GM19455 (cell line): Measurements from ENCODE around the gene PRAMEF1.
"Not testable (repeated sequence)": the region's sequence is repeated elsewhere in the genome, so short reads cannot be mapped to it uniquely, and the experiment has no call there.

Experiments
- ATAC-seq: cut with Tn5 transposase; IDR thresholded peaks from one replicate; pipeline ENCODE4 v1.9.1; 2021; ENCODE audit not compliant: unreplicated experiment

PRAMEF1 gene, protein sequence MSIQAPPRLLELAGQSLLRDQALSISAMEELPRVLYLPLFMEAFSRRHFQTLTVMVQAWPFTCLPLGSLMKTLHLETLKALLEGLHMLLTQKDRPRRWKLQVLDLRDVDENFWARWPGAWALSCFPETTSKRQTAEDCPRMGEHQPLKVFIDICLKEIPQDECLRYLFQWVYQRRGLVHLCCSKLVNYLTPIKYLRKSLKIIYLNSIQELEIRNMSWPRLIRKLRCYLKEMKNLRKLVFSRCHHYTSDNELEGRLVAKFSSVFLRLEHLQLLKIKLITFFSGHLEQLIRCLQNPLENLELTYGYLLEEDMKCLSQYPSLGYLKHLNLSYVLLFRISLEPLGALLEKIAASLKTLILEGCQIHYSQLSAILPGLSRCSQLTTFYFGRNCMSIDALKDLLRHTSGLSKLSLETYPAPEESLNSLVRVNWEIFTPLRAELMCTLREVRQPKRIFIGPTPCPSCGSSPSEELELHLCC

GRCh38 chr1:12791097-12791496 lies at the start of gene PRAMEF1:
Gene PRAMEF1 (plus strand): TSS chr1:12791397. CDS start chr1:12793228, 1,831 bp downstream.
- not testable (repeated sequence) for ATAC-seq

DNA sequence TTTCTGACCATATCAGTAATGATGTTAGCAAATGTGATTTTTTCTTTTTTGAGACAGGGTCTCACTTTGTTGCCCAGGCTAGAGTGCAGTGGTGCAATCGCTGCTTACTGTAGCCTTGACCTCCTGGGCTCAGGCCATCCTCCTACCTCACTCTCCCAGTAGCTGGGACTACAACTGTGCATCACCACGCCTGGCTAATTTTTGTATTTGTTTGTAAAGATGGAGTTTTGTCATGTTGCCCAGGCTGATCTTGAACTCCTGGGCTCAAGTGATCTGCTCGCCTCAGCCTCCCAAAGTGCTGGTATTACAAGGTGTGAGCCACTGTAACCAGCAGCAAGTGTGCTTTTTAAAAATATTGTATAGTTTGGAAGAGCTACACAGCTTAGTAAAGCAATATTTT lies 49.3 kb upstream of the PRAMEF1 start:
- ATAC-seq: no peak

GRCh38 chr1:12745126-12745991 lies 45.8 kb upstream of the PRAMEF1 start:
- no peak for ATAC-seq

DNA sequence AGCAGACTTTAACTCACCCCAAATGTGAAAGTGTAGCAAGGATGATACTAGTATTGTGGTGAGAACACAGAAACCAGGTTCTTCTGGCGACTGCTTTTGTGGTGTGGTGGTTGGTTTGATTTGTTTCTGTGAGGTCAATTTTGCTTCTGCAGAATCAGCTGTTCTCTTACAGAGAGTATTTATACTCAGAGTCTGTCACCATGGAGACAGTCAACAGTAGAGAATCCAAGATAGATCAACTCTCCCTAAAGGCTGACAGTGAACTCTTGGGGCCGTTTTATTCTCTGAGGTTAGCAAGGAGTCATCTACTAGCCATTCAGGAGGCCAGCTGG lies 45.2 kb upstream of the PRAMEF1 start, which contains the start of gene CFAP107:
Gene CFAP107 (plus strand): TSS at position 209 of the 332 bp plus-strand sequence. CDS start 231 bp downstream, outside the sequence.
- no peak for ATAC-seq

DNA sequence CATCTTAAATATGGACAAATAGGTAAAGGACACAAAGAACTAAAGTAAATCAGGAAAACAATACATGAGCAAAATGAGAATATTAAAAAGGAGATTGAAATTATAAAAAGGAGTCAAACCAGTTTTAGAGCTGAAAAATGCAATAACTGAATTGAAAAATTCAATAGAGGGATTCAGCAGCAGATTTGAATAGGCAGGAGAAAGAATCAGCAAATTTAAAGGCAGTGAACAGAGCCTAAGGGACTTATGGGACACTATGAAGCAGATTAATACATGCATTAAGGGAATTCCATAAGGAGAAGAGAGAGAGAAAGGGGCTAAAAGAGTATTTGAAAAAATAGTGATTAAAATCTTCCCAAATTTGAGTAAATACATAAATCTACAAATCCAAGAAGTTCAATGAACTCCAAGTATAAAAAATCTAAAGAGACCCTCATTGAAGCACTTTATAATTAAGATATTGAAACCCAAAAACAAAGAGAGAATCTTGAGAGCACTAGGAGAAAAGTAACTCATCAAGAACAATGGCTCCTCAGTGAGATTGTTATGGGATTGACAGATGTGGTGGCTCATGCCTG lies 42.3 kb upstream of the PRAMEF1 start:
- ATAC-seq: no peak

DNA sequence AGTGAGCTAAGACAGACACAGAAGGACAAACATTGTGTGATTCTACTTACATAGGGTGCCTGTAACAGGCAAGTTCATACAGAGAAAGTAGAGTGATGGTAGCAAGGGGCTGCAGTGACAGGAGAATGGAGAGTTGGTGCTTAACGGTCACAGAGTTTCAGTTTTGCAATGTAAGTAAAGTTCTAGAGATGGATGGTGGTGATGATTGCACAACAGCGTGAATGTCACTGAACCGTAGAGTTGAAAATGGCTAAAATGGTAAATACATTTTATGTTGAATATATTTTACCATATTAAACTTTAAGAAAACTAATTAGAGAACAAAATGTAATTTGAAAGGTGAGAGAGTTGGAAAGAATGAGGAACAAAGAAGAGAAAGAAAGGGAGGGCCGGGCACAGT lies 36.5 kb upstream of the PRAMEF1 start:
- no peak for ATAC-seq

DNA sequence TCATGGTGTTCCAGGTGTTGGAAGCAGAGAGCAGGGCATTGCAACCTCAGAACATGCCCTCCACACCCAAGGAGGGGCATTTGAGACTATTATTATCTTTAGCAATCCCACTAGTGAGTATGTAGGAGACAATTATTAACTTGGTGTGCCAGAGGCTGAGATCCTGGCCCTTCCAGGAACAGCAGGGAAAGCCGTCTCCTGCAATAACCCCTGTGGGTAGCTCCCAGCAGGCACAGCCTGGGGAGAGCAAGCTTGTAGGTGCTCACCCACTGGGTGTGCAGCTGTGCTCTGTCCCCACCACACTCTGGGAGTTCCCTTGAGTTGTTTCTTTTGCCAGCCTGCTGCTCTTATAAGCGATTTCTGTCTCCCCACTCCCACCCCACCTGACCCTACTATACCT lies 34.9 kb upstream of the PRAMEF1 start:
- ATAC-seq: no peak

GRCh38 chr1:12756768-12757413 lies 34.3 kb upstream of the PRAMEF1 start:
- ATAC-seq: no peak

GRCh38 chr1:12757836-12758235 lies 33.4 kb upstream of the PRAMEF1 start:
- no peak for ATAC-seq

DNA sequence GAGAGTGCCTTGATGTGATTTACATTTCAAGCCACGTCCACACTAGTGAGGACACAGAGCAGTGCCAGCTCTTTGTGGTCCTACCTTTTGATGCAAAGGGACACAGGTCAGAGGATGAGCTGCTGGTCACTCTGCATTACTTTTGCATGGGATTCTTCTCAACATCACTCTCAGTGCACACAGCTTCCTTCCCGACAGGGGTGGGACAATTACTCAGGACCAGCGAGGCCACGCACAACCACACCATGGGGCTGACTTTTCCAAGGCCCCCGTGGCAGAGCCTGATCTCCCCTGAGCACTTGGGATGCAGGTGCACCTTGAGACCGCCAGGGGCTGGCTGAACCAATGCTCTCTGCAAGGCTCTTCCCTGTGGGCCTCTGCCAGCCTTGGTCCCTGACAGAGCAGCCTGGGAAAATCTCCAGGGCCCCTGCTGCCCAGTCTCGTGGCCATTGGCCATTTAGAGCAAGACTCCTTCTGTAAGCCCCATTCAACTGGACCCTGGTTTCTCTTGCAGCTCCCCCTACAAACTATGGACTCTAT lies 30.9 kb upstream of the PRAMEF1 start:
- ATAC-seq: no peak

DNA sequence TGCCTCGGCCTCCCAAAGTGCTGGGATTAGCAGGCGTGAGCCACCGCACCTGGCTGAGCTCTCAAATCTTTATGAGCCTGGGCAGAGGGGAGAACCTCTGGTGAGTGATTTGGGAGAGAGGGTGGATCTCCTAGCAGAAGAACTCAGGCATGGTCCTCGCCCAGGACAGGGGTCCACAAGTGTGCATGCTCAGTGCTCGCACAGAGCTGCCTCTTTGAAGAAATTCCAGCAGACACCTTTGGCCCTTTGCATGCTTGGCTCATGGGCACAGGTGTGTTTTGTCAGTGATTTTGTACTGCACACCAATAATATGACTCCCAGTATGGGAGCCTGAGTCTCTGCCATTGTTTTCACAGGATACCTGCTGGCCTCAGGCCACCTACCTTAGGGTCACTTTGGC lies 29.4 kb upstream of the PRAMEF1 start:
- no peak for ATAC-seq

DNA sequence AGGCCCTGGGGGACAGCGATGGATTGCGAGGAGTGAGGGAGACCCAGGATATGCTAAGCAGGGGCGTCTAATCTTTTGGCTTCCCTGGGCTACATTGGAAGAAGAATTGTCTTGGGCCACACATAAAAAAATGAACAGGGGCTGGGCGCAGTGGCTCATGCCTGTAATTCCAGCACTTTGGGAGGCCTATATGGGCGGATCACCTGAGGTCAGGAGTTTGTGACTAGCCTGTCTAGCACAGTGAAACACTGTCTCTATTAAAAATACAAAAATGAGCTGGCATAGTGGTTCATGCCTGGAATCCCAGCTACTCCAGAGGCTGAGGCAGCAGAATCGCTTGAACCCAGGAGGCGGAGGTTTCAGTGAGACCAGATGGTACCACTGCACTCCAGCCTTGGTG lies 28.4 kb upstream of the PRAMEF1 start:
- ATAC-seq: no peak

- ATAC-seq: no peak
Measured at GRCh38 chr1:12763479-12763878, 27.7 kb upstream of the PRAMEF1 start.

DNA sequence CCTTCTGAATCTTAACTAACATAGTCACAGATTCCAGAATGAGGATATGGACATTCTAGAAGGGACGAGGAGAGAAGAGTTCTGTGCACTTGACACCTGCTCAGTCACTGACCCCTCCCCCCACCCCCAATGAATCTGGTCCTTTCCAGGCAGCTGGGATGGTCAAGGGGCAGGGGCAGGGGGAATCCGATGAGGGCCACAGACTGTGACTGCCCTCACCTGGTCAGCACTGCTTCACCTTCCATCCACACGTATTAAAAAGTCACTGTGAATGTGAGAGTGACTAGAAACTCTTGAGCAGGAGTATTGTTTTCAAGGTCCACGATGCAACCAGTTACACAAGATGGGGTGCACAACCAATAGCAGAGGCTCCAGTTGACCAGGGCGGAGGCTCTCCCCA lies 27.2 kb upstream of the PRAMEF1 start:
- no peak for ATAC-seq

DNA sequence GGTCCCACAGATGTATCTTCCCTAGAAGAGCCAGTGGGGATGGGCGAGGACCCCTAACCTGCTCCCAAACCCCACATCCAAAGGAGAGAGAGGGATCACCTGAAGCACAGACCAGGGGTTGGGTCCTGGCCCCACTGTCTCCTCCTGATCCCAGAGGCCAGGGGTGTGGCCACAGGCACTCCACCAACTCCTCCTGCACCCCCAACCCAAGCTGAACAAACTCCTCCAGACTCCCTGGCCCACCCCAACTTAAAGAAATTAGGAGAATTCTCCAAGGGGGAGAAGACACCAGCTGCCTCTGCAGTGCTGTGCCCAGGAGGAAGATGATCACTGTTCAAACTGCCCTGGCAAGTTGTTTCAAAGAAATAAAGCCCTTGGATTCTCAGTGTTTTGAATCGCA lies 22.2 kb upstream of the PRAMEF1 start:
- no peak for ATAC-seq

GRCh38 chr1:12769976-12770505 lies 21.2 kb upstream of the PRAMEF1 start:
- no peak for ATAC-seq

DNA sequence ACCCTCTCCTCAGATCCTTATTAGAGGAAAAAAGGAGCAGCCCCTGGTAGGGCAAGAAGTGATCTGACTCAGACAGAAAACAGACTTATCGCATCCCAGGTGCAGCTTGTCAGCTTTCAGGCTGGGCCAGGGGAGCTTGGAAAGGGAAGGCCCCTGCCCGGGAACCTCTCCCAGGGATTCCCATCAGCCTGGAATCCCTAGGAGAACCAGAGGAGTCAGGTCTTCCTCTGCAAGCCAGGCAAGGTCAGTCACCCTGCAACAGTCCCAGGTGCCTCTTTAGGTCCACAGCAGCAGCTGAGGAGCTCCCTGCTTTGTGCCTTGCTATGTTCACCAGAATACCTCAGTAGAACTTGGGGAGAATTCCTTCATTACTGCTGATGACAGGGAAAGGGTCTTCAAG lies 20.6 kb upstream of the PRAMEF1 start:
- ATAC-seq: no peak

GRCh38 chr1:12771186-12771585 lies 20.0 kb upstream of the PRAMEF1 start:
- ATAC-seq: no peak

GRCh38 chr1:12772520-12772919 lies 18.7 kb upstream of the PRAMEF1 start:
- no peak for ATAC-seq

GRCh38 chr1:12773438-12773837 lies 17.8 kb upstream of the PRAMEF1 start, which contains the start of gene PRAMEF12:
Gene PRAMEF12 (plus strand): TSS chr1:12773738. CDS start chr1:12774868, 1,130 bp downstream.
- no peak for ATAC-seq
